GM12891 (cell line): ENCODE results near the gene RABIF. TPM values are rescaled to one million over a fixed set of nuclear protein-coding genes. Genes with fewer than 3 reads are reported as not detected.
A peak's percentile ranks its signal among the peaks of the same experiment; 100 is the strongest.
"Not testable (repeated sequence)": the region's sequence is repeated elsewhere in the genome, so short reads cannot be mapped to it uniquely, and the experiment has no call there.

ENCODE experiments used
- DNase-seq: peaks from one replicate; pipeline ENCODE4 v3.0.0; 2011; ENCODE audit warnings: low spot score; ENCODE audit not compliant: insufficient read length
- FAIRE-seq: peaks from 2 replicates; lab custom pipeline; 2011; peaks lifted over from hg19 to GRCh38; lab: Jason Lieb, UNC
- PAX5 ChIP-seq: IDR thresholded peaks from 2 replicates; pipeline ENCODE4 v1.6.1; 2011; ENCODE audit warnings: low read length, moderate library complexity, mild to moderate bottlenecking; ENCODE audit not compliant: insufficient read depth, severe bottlenecking
- POLR2A ChIP-seq: IDR thresholded peaks from 2 replicates; pipeline ENCODE4 v1.6.1; 2011; ENCODE audit warnings: low read depth, low read length, control low read depth
- POLR2AphosphoS5 ChIP-seq: IDR thresholded peaks from 2 replicates; pipeline ENCODE4 v1.6.1; 2011; ENCODE audit warnings: low read depth, low read length, control low read depth
- POU2F2 ChIP-seq: IDR thresholded peaks from 2 replicates; pipeline ENCODE4 v1.6.1; 2011; ENCODE audit warnings: low read depth, mild to moderate bottlenecking, control low read depth, low read length, moderate library complexity
- SPI1 ChIP-seq: IDR thresholded peaks from 2 replicates; pipeline ENCODE4 v1.6.1; 2011; ENCODE audit warnings: low read depth, low read length, control low read depth
- TAF1 ChIP-seq: IDR thresholded peaks from 2 replicates; pipeline ENCODE4 v1.6.1; 2011; ENCODE audit warnings: low read depth, low read length, control low read depth
- polyA plus RNA-seq: library from polyadenylated mRNA; unstranded; fragments of >200 nt; gene quantifications from one replicate; pipeline ENCODE4 v1.2.1, GENCODE V29; 2012; ENCODE audit warnings: low read depth, missing spikeins, inconsistent platforms; ENCODE audit not compliant: missing spikeins

The RABIF gene
- 7.5 TPM for polyA plus RNA-seq

- TF ChIP-seq POLR2AphosphoS5 (peak; percentile 95), POLR2A (peak; percentile 92), POU2F2 (peak; percentile 79), SPI1 (no peak), TAF1 (peak; percentile 70), PAX5 (peak; percentile 49)
- DNase-seq (peak; percentile 93), FAIRE-seq (peak; percentile 99)
Measured at GRCh38 chr1:202888531-202889360, at the start of gene RABIF. RABIF (minus strand) TSS chr1:202889149; CDS start chr1:202889098, 51 bp downstream.

GRCh38 chr1:202938287-202938925 is 49.5 kb upstream of the RABIF start:
- DNase-seq (no peak), FAIRE-seq (peak; percentile 28)
- TF ChIP-seq POU2F2 (no peak), TAF1 (no peak), POLR2AphosphoS5 (no peak), POLR2A (no peak), PAX5 (no peak), SPI1 (no peak)

GRCh38 chr1:202936409-202936808 is 47.5 kb upstream of the RABIF start:
- not testable (repeated sequence) for FAIRE-seq, DNase-seq

- TF ChIP-seq POLR2AphosphoS5, result no peak
- TF ChIP-seq SPI1, result no peak
- no peak for TF ChIP-seq PAX5
- TF ChIP-seq POU2F2, result no peak
- TF ChIP-seq TAF1, result no peak
- TF ChIP-seq POLR2A, result no peak
- DNase-seq (no peak), FAIRE-seq (no peak)
Measured at GRCh38 chr1:202935844-202936243, 46.9 kb upstream of the RABIF start.

GRCh38 chr1:202934755-202935154 is 45.8 kb upstream of the RABIF start:
- FAIRE-seq, result no peak
- DNase-seq, result no peak
- TF ChIP-seq POLR2A (no peak), SPI1 (no peak), POLR2AphosphoS5 (no peak)

- FAIRE-seq (no peak), DNase-seq (no peak)
- TF ChIP-seq PAX5, result no peak
- TF ChIP-seq POLR2A, result no peak
- TF ChIP-seq POU2F2, result no peak
- TF ChIP-seq POLR2AphosphoS5, result no peak
- no peak for TF ChIP-seq SPI1
- no peak for TF ChIP-seq TAF1
Measured at GRCh38 chr1:202932476-202932875, 43.5 kb upstream of the RABIF start.

- TF ChIP-seq TAF1, result peak; percentile 71
- peak; percentile 87 for TF ChIP-seq POLR2A
- peak; percentile 85 for TF ChIP-seq POLR2AphosphoS5
- no peak for TF ChIP-seq SPI1
- TF ChIP-seq POU2F2, result peak; percentile 56
- TF ChIP-seq PAX5, result no peak
- peak; percentile 86 for DNase-seq
- peak; percentile 99 for FAIRE-seq
Measured at GRCh38 chr1:202926581-202927491, 37.9 kb upstream of the RABIF start, which contains the start of gene KLHL12. KLHL12 (minus strand) TSS chr1:202927234; CDS start chr1:202925162, 2,072 bp downstream.

- DNase-seq (no peak), FAIRE-seq (no peak)
- TF ChIP-seq PAX5 (no peak), POU2F2 (no peak), POLR2A (no peak), SPI1 (no peak), TAF1 (no peak), POLR2AphosphoS5 (no peak)
Measured at GRCh38 chr1:202923533-202923932, 34.6 kb upstream of the RABIF start.

GRCh38 chr1:202919615-202920014 is 30.7 kb upstream of the RABIF start:
- TF ChIP-seq POLR2A (no peak), TAF1 (no peak), POU2F2 (no peak), POLR2AphosphoS5 (no peak)
- DNase-seq (no peak), FAIRE-seq (no peak)
